GM12878 (cell line): ENCODE data around the gene LMX1A. TPM values are rescaled to one million over a fixed set of nuclear protein-coding genes. Genes with fewer than 3 reads are reported as not detected.

Experiments used
- ATAC-seq: fragments of 200-7000 bp; cut with Tn5 transposase; 3 replicates; pipeline ENCODE4 v1.9.1; 2020; ENCODE audit warnings: mild to moderate bottlenecking, moderate library complexity
- BruUV-seq: library from RNA; stranded (reverse); fragments of 400-500 nt; replicated peaks from 2 replicates; lab custom pipeline; 2021; lab: Mats Ljungman, UMichigan
- CTCF ChIA-PET: fragments of 300-600 bp; sonication (Branson Sonifier 250); formaldehyde crosslinking; extraction: SDS; loops from one replicate; lab custom pipeline; 2021; ENCODE audit warnings: inconsistent platforms; lab: Yijun Ruan, JAX
- POLR2A ChIA-PET: fragments of 350-600 bp; formaldehyde crosslinking; extraction: SDS; loops from one replicate; lab custom pipeline; 2021; ENCODE audit warnings: inconsistent platforms; lab: Charles Lee
- RAD21 ChIA-PET: fragments of 300-600 bp; sonication (Branson Sonifier 250); formaldehyde crosslinking; loops from one replicate; lab custom pipeline; 2023; ENCODE audit warnings: antibody characterized with exemption; ENCODE audit not compliant: unreplicated experiment; lab: Charles Lee
- SMC1A ChIA-PET: fragments of 300-600 bp; sonication (Branson Sonifier 250); formaldehyde crosslinking; loops from one replicate; lab custom pipeline; 2023; ENCODE audit not compliant: unreplicated experiment, uncharacterized antibody; lab: Charles Lee
- DNase-seq: peaks from one replicate; pipeline ENCODE4 v3.0.0-alpha.2; 2011; ENCODE audit warnings: low read depth, low spot score
- FAIRE-seq: peaks from 3 replicates; lab custom pipeline; 2011; peaks lifted over from hg19 to GRCh38; lab: Jason Lieb, UNC
- H2AFZ ChIP-seq: 2 replicates; pipeline ENCODE4 v1.6.0; 2011; ENCODE audit warnings: low read depth, low read length, control low read depth; ENCODE audit not compliant: control insufficient read depth
- H3K27ac ChIP-seq: 2 replicates; pipeline ENCODE4 v1.5.1; 2011; ENCODE audit warnings: control low read depth; ENCODE audit not compliant: control insufficient read depth, insufficient read depth
- H3K27me3 ChIP-seq, 2 experiments: replicated peaks in 1 of 2; 2 replicates each; pipeline versions ENCODE4 v1.6.0 to v1.6.1; 2011; ENCODE audit warnings: low read length in 1 of 2; ENCODE audit not compliant: control insufficient read depth in 2 of 2, insufficient read depth in 2 of 2
- H3K36me3 ChIP-seq, 2 experiments: 2 replicates each; pipeline ENCODE4 v1.5.1; 2011; ENCODE audit warnings: low read length in 1 of 2; ENCODE audit not compliant: control insufficient read depth in 2 of 2, insufficient read depth in 2 of 2
- H3K4me1 ChIP-seq: 2 replicates; pipeline ENCODE4 v1.6.1; 2011; ENCODE audit warnings: mild to moderate bottlenecking, low read length, moderate library complexity, mixed read lengths; ENCODE audit not compliant: control insufficient read depth, insufficient read depth
- H3K4me2 ChIP-seq: 2 replicates; pipeline ENCODE4 v1.6.0; 2011; ENCODE audit warnings: control low read depth; ENCODE audit not compliant: control insufficient read depth, insufficient read depth
- H3K4me3 ChIP-seq: fragments of 200-600 bp; sonication (generic); 2 replicates; pipeline ENCODE4 v1.5.1; 2016
- H3K79me2 ChIP-seq: 2 replicates; pipeline ENCODE4 v1.6.0; 2011; ENCODE audit warnings: low read length; ENCODE audit not compliant: control insufficient read depth, insufficient read depth
- H3K9ac ChIP-seq: 2 replicates; pipeline ENCODE4 v1.8.0; 2011; ENCODE audit warnings: low read length, control low read depth, mixed read lengths; ENCODE audit not compliant: control insufficient read depth, insufficient read depth
- H3K9me3 ChIP-seq: replicated peaks from 3 replicates; pipeline ENCODE4 v1.5.1; 2011; ENCODE audit warnings: mild to moderate bottlenecking, low read length; ENCODE audit not compliant: control insufficient read depth, insufficient read depth
- H4K20me1 ChIP-seq: 2 replicates; pipeline ENCODE4 v1.6.0; 2011; ENCODE audit not compliant: control insufficient read depth, insufficient read depth
- CHD1 ChIP-seq: IDR thresholded peaks from 2 replicates; pipeline ENCODE4 v1.6.1; 2012; ENCODE audit warnings: low read depth, low read length, improper control_type of control experiment
- EED ChIP-seq: sonication (generic); IDR thresholded peaks from 2 replicates; pipeline ENCODE4 v1.6.1; 2016; ENCODE audit warnings: antibody characterized with exemption, low read depth
- IKZF1 ChIP-seq: fragments of 450-650 bp; conservative IDR thresholded peaks from 2 replicates; pipeline ENCODE4 v1.6.1; 2017; ENCODE audit warnings: antibody characterized with exemption, mild to moderate bottlenecking
- MEF2A ChIP-seq: IDR thresholded peaks from 2 replicates; pipeline ENCODE4 v1.6.1; 2011; ENCODE audit warnings: low read depth, mild to moderate bottlenecking, low read length, moderate library complexity; ENCODE audit not compliant: insufficient read depth
- SMAD1 ChIP-seq: fragments of 450-650 bp; IDR thresholded peaks from 2 replicates; pipeline ENCODE4 v1.6.1; 2018; ENCODE audit warnings: mild to moderate bottlenecking, low read depth; ENCODE audit not compliant: partially characterized antibody
- SMARCA5 ChIP-seq: fragments of 450-650 bp; IDR thresholded peaks from 2 replicates; pipeline ENCODE4 v1.6.1; 2017; ENCODE audit warnings: mild to moderate bottlenecking
- TCF3 ChIP-seq: IDR thresholded peaks from 2 replicates; pipeline ENCODE4 v1.6.1; 2012; ENCODE audit warnings: low read depth, mild to moderate bottlenecking, low read length, borderline replicate concordance; ENCODE audit not compliant: insufficient read depth
- ZBED1 ChIP-seq: IDR thresholded peaks from 2 replicates; pipeline ENCODE4 v1.6.1; 2016; ENCODE audit warnings: borderline replicate concordance
- ZSCAN29 ChIP-seq: fragments of 450-650 bp; IDR thresholded peaks from 2 replicates; pipeline ENCODE4 v1.6.1; 2017; ENCODE audit warnings: mild to moderate bottlenecking, moderate library complexity
- WGBS: methylation state at CpG from one replicate; pipeline ENCODE4 v1.1.6; 2016; ENCODE audit warnings: low lambda C conversion rate; ENCODE audit not compliant: insufficient replicate concordance, insufficient coverage; ENCODE audit errors: missing lambda C conversion rate; 5-methylcytosine and 5-hydroxymethylcytosine counted together
- in situ Hi-C: fragments of 300-500 bp; cut with MboI; formaldehyde crosslinking; loops from 9 replicates; pipeline ENCODE4 v1.14.3; 2018; ENCODE audit warnings: mixed read lengths
- intact Hi-C: fragments of 100-400 bp; cut with micrococcal nuclease; formaldehyde crosslinking; loops from one replicate; pipeline ENCODE4 v1.14.2; 2022; ENCODE audit not compliant: unreplicated experiment
- polyA plus RNA-seq, 11 experiments: library from polyadenylated mRNA; depleted of rRNA in 4 of 11; unstranded in 6 of 11; stranded (reverse) in 5 of 11; fragments of >200 nt; fragmentation: Nextera tagmentation in 4 of 11; fragmentation: Illumina TruSeq in 1 of 11; extraction: Ambion mirVana in 4 of 11; extraction: Trizol in 1 of 11; gene quantifications; 1 replicate in 1 of 11; 2 replicates in 10 of 11; pipeline versions ENCODE4 v1.2.1 to v1.2.3, GENCODE V29; 2011 to 2016; ENCODE audit warnings: inconsistent platforms in 2 of 11, missing spikeins in 2 of 11, low read depth in 1 of 11
- total RNA-seq, 4 experiments: library from RNA; depleted of rRNA in 3 of 4; stranded (reverse); fragments of >200 nt in 3 of 4; fragmentation: Illumina TruSeq in 1 of 4; extraction: Trizol in 1 of 4; gene quantifications; 2 replicates each; pipeline versions ENCODE4 v1.2.1 to v1.2.3, GENCODE V29; 2013 to 2021
- TF ChIP-seq, protein P1 (sequence below): IDR thresholded peaks from 2 replicates; pipeline ENCODE4 v1.6.1; 2011; ENCODE audit warnings: borderline replicate concordance, low read depth, mild to moderate bottlenecking, moderate library complexity, mixed read lengths, low read length; ENCODE audit not compliant: insufficient read depth; ENCODE audit errors: extremely low read length
- TF ChIP-seq, protein P2 (sequence below): fragments of 450-650 bp; IDR thresholded peaks from 2 replicates; pipeline ENCODE4 v1.6.1; 2017; ENCODE audit warnings: low read depth, mild to moderate bottlenecking, moderate library complexity
- TF ChIP-seq, protein P3 (sequence below): IDR thresholded peaks from 2 replicates; pipeline ENCODE4 v1.6.1; 2011; ENCODE audit warnings: mild to moderate bottlenecking, low read depth, low read length, moderate library complexity; ENCODE audit not compliant: insufficient replicate concordance
- TF ChIP-seq, protein P4 (sequence below): fragments of 450-650 bp; IDR thresholded peaks from 2 replicates; pipeline ENCODE4 v1.6.1; 2018; ENCODE audit warnings: borderline replicate concordance, mild to moderate bottlenecking; ENCODE audit not compliant: partially characterized antibody
- TF ChIP-seq, protein P5 (sequence below): IDR thresholded peaks from 2 replicates; pipeline ENCODE4 v1.6.1; 2012; ENCODE audit warnings: mild to moderate bottlenecking, low read depth, low read length

LMX1A gene
- total and polyA plus RNA-seq, 10 of the 15 experiments (the other 5 are each of a cell fraction or from before 2014, with no cell fraction given) = not detected

DNA sequence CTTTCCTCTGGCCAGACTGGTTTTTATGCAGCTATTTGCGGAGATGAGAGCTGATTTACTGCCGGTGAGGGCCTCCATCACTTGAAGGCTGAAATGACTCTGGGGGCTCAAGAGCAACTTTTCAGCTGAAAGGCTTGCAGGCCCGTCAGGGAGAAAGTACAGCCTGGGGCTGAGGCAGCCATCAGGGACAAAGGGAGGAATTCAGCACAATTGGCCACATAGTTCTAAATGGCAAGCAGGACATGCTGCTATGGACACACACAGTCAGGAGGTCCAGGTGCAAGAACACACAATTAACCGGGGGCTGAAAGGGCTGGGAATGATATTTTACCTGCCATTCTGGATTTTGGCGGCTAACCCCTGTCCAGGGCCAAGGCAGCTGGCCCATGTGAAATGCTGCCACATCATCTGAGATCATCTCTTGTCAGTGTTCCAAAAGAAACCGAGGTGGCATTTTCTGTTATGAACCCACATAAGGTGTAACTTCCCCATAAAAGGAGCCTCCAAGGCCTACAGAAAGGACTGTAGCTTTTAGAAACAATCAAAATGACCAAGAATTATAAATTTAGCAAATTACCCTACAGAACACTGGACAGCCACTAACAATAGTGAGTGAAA is 58.2 kb downstream of the LMX1A start:
- no peak for DNase-seq
- Histone ChIP-seq H3K27ac (no peak overlapping the region), H3K4me1 (no peaks in the 10 kb centered on the region), H3K27me3 (no peaks in the 10 kb centered on the region; a peak in 1 of 4 replicates), H3K4me3 (no peak overlapping the region), H2AFZ (no peak overlapping the region), H3K9me3 (no peaks in the 10 kb centered on the region), H4K20me1 (no peaks in the 10 kb centered on the region), H3K36me3 (no peaks in the 10 kb centered on the region), H3K4me2 (no peak overlapping the region), H3K9ac (no peak overlapping the region), H3K79me2 (no peaks in the 10 kb centered on the region)
- SMC1A ChIA-PET = no interaction called here
- no peak for ATAC-seq
- RAD21 ChIA-PET = no interaction called here
- CTCF ChIA-PET = no interaction called here
- no TSS peak for BruUV-seq
- WGBS = 28% methylated on average over 6 of the region's 6 CpGs
- no peak for FAIRE-seq
- TF ChIP-seq ZSCAN29 (no peak), MEF2A (no peak), EED (no peak), CHD1 (no peak), IKZF1 (no peak), TCF3 (no peak), ZBED1 (no peak), SMAD1 (no peak), SMARCA5 (no peak)
- TF ChIP-seq, protein P1, sequence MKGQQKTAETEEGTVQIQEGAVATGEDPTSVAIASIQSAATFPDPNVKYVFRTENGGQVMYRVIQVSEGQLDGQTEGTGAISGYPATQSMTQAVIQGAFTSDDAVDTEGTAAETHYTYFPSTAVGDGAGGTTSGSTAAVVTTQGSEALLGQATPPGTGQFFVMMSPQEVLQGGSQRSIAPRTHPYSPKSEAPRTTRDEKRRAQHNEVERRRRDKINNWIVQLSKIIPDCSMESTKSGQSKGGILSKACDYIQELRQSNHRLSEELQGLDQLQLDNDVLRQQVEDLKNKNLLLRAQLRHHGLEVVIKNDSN = no peak
- TF ChIP-seq, protein P2, sequence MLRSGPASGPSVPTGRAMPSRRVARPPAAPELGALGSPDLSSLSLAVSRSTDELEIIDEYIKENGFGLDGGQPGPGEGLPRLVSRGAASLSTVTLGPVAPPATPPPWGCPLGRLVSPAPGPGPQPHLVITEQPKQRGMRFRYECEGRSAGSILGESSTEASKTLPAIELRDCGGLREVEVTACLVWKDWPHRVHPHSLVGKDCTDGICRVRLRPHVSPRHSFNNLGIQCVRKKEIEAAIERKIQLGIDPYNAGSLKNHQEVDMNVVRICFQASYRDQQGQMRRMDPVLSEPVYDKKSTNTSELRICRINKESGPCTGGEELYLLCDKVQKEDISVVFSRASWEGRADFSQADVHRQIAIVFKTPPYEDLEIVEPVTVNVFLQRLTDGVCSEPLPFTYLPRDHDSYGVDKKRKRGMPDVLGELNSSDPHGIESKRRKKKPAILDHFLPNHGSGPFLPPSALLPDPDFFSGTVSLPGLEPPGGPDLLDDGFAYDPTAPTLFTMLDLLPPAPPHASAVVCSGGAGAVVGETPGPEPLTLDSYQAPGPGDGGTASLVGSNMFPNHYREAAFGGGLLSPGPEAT = no peak
- TF ChIP-seq, protein P3, sequence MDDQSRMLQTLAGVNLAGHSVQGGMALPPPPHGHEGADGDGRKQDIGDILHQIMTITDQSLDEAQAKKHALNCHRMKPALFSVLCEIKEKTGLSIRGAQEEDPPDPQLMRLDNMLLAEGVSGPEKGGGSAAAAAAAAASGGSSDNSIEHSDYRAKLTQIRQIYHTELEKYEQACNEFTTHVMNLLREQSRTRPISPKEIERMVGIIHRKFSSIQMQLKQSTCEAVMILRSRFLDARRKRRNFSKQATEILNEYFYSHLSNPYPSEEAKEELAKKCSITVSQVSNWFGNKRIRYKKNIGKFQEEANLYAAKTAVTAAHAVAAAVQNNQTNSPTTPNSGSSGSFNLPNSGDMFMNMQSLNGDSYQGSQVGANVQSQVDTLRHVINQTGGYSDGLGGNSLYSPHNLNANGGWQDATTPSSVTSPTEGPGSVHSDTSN = no peak
- TF ChIP-seq, protein P4, sequence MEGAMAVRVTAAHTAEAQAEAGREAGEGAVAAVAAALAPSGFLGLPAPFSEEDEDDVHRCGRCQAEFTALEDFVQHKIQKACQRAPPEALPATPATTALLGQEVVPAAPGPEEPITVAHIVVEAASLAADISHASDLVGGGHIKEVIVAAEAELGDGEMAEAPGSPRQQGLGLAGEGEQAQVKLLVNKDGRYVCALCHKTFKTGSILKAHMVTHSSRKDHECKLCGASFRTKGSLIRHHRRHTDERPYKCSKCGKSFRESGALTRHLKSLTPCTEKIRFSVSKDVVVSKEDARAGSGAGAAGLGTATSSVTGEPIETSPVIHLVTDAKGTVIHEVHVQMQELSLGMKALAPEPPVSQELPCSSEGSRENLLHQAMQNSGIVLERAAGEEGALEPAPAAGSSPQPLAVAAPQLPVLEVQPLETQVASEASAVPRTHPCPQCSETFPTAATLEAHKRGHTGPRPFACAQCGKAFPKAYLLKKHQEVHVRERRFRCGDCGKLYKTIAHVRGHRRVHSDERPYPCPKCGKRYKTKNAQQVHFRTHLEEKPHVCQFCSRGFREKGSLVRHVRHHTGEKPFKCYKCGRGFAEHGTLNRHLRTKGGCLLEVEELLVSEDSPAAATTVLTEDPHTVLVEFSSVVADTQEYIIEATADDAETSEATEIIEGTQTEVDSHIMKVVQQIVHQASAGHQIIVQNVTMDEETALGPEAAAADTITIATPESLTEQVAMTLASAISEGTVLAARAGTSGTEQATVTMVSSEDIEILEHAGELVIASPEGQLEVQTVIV = no peak
- TF ChIP-seq, protein P5, sequence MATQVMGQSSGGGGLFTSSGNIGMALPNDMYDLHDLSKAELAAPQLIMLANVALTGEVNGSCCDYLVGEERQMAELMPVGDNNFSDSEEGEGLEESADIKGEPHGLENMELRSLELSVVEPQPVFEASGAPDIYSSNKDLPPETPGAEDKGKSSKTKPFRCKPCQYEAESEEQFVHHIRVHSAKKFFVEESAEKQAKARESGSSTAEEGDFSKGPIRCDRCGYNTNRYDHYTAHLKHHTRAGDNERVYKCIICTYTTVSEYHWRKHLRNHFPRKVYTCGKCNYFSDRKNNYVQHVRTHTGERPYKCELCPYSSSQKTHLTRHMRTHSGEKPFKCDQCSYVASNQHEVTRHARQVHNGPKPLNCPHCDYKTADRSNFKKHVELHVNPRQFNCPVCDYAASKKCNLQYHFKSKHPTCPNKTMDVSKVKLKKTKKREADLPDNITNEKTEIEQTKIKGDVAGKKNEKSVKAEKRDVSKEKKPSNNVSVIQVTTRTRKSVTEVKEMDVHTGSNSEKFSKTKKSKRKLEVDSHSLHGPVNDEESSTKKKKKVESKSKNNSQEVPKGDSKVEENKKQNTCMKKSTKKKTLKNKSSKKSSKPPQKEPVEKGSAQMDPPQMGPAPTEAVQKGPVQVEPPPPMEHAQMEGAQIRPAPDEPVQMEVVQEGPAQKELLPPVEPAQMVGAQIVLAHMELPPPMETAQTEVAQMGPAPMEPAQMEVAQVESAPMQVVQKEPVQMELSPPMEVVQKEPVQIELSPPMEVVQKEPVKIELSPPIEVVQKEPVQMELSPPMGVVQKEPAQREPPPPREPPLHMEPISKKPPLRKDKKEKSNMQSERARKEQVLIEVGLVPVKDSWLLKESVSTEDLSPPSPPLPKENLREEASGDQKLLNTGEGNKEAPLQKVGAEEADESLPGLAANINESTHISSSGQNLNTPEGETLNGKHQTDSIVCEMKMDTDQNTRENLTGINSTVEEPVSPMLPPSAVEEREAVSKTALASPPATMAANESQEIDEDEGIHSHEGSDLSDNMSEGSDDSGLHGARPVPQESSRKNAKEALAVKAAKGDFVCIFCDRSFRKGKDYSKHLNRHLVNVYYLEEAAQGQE = no peak
- POLR2A ChIA-PET = no interaction called here
- in situ Hi-C loops = no loop called here
- intact Hi-C loops = no loop called here
